SK-N-SH treated with all-trans-retinoic acid at 6 μM for 48 hours (cell line): ENCODE data around the gene AGAP1.

ENCODE experiments used
- ARNTL ChIP-seq: fragments of 450-650 bp; formaldehyde crosslinking; IDR thresholded peaks from 2 replicates; pipeline ENCODE4 v1.5.0; 2020; ENCODE audit warnings: low read depth, mild to moderate bottlenecking, moderate library complexity, borderline replicate concordance
- GLIS3 ChIP-seq: fragments of 250-450 bp; sonication (Bioruptor Pico); IDR thresholded peaks from 2 replicates; pipeline ENCODE4 v1.5.0; 2020; ENCODE audit warnings: mild to moderate bottlenecking, moderate library complexity
- POU6F1 ChIP-seq: fragments of 250-450 bp; sonication (Bioruptor Pico); IDR thresholded peaks from 2 replicates; pipeline ENCODE4 v1.8.0; 2021; ENCODE audit warnings: low read depth, mild to moderate bottlenecking, moderate library complexity, borderline replicate concordance
- SNAI2 ChIP-seq: fragments of 250-450 bp; sonication (Bioruptor Pico); IDR thresholded peaks from 2 replicates; pipeline ENCODE4 v1.5.0; 2020; ENCODE audit warnings: mild to moderate bottlenecking, moderate library complexity

GRCh38 chr2:235507928-235508327 lies 14.1 kb downstream of the AGAP1 start:
- no peak for TF ChIP-seq GLIS3
- TF ChIP-seq POU6F1 (CRISPR knock-in tag): no peak
- no peak for TF ChIP-seq ARNTL (CRISPR knock-in tag)
- TF ChIP-seq SNAI2 (CRISPR knock-in tag): no peak
